Breast epithelium (tissue), 4 donors: ENCODE measurements around the gene CFAP57. TPM values are rescaled to one million over a fixed set of nuclear protein-coding genes. Genes with fewer than 3 reads are reported as not detected.

Source experiments
- DNase-seq, 2 donors: peaks; one replicate each; pipeline ENCODE4 v3.0.0-alpha.2; 2019; ENCODE audit warnings: low spot score in 2 of 2
- H3K27ac ChIP-seq, 2 donors: fragments of 200-600 bp; sonication (generic) in 1 of 2; one replicate each; pipeline ENCODE4 v1.5.1; 2016 to 2019; ENCODE audit warnings: mild to moderate bottlenecking in 1 of 2
- H3K27me3 ChIP-seq, 2 donors: fragments of 200-600 bp; sonication (generic) in 1 of 2; one replicate each; pipeline versions ENCODE4 v1.5.1 to v1.6.0; 2017 to 2019; ENCODE audit warnings: control low read depth in 1 of 2, mild to moderate bottlenecking in 1 of 2
- H3K36me3 ChIP-seq: fragments of 200-600 bp; one replicate; pipeline ENCODE4 v1.5.1; 2019
- H3K4me1 ChIP-seq, 2 donors: fragments of 200-600 bp; sonication (generic); one replicate each; pipeline ENCODE4 v1.5.1; 2016 to 2019; ENCODE audit warnings: control low read depth in 1 of 2
- H3K4me3 ChIP-seq, 3 donors: fragments of 200-600 bp; sonication (generic); 1 replicate in 2 of 3; 2 replicates in 1 of 3; pipeline ENCODE4 v1.5.1; 2016 to 2019; ENCODE audit warnings: mild to moderate bottlenecking in 3 of 3, moderate library complexity in 2 of 3
- H3K9me3 ChIP-seq, 2 donors: fragments of 200-600 bp; sonication (generic) in 1 of 2; one replicate each; pipeline ENCODE4 v1.5.1; 2016 to 2019; ENCODE audit warnings: control low read depth in 1 of 2
- POLR2A ChIP-seq: fragments of 450-650 bp; IDR thresholded peaks from one replicate; pipeline ENCODE4 v1.6.1; 2016; ENCODE audit warnings: antibody characterized with exemption, mild to moderate bottlenecking, moderate library complexity
- POLR2AphosphoS5 ChIP-seq, 3 donors: sonication (generic); formaldehyde crosslinking; IDR thresholded peaks; one replicate each; pipeline ENCODE4 v1.6.1; 2017; ENCODE audit warnings: antibody characterized with exemption in 3 of 3
- intact Hi-C: fragments of 100-400 bp; cut with DNase I; formaldehyde crosslinking; loops from one replicate; pipeline ENCODE4 v1.15.1; 2023; ENCODE audit warnings: low total_unique reads
- total RNA-seq, 3 donors: library from RNA; depleted of rRNA; stranded (reverse); fragments of >200 nt; gene quantifications; one replicate each; pipeline ENCODE4 v1.1.0, GENCODE V29; 2016
- TF ChIP-seq, protein P1 (sequence below), 3 donors: fragments of 450-650 bp; IDR thresholded peaks; one replicate each; pipeline ENCODE4 v1.5.1; 2016 to 2017; ENCODE audit warnings: antibody characterized with exemption in 3 of 3, mild to moderate bottlenecking in 3 of 3, moderate library complexity in 3 of 3

CFAP57 gene
- total RNA-seq, 3 donors from 2014 or later = 0.16 to 0.88 (median 0.66) TPM

DNA sequence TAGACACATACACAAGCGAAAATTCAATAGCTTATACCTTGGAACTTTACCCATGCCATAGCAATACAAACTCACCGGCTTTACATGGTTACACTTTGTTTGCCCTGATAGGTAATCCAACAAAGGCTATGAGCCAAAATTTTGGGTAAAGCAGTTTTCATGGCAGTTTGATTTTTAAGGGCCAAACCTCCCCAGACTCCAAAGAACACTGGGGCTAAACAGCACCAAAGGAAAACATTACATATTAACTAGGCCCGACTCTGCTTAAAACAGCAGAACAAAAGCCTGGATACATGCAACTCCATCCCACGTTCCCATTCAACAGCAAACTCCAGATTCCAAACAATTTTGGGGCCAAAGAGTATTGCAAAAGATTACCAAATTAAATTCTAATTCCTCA lies 93.3 kb downstream of the CFAP57 start:
- intact Hi-C loops = no loop called here
- no peak for DNase-seq
- Histone ChIP-seq H3K9me3 (no peaks in the 10 kb centered on the region), H3K36me3 (no peaks in the 10 kb centered on the region), H3K4me3 (no peak overlapping the region), H3K27me3 (no peaks in the 10 kb centered on the region), H3K4me1 (no peaks in the 10 kb centered on the region), H3K27ac (no peak overlapping the region)
- no peak for TF ChIP-seq POLR2AphosphoS5 (IDR thresholded peaks at IDR 0.05)
- no peak for TF ChIP-seq POLR2A
- TF ChIP-seq, protein P1, sequence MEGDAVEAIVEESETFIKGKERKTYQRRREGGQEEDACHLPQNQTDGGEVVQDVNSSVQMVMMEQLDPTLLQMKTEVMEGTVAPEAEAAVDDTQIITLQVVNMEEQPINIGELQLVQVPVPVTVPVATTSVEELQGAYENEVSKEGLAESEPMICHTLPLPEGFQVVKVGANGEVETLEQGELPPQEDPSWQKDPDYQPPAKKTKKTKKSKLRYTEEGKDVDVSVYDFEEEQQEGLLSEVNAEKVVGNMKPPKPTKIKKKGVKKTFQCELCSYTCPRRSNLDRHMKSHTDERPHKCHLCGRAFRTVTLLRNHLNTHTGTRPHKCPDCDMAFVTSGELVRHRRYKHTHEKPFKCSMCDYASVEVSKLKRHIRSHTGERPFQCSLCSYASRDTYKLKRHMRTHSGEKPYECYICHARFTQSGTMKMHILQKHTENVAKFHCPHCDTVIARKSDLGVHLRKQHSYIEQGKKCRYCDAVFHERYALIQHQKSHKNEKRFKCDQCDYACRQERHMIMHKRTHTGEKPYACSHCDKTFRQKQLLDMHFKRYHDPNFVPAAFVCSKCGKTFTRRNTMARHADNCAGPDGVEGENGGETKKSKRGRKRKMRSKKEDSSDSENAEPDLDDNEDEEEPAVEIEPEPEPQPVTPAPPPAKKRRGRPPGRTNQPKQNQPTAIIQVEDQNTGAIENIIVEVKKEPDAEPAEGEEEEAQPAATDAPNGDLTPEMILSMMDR (IDR thresholded peaks at IDR 0.05) = no peak

DNA sequence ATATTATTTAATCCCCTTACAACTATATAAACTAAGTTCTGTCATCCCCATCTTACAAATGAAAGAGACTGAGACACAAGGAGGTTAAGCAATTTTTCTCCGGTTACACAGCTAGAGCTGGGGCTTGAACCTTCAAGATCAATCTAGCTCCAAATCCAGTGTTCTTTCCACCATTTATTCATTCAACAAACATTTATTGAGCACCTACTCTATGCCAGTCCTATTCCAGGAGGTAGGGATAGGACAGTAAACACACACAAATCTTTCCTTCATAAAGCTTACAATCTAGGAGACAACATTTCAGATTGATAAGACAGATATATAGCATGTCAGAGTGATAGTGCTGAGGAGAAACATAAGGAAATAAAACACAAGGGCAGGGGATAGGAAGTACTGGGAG lies 94.8 kb downstream of the CFAP57 start:
- no peak overlapping the region for H3K27ac ChIP-seq
- H3K36me3 ChIP-seq = no peaks in the 10 kb centered on the region
- no peaks in the 10 kb centered on the region for H3K4me1 ChIP-seq
- no peak overlapping the region for H3K4me3 ChIP-seq
- TF ChIP-seq POLR2AphosphoS5 (IDR thresholded peaks at IDR 0.05) = no peak
- TF ChIP-seq, protein P1 (IDR thresholded peaks at IDR 0.05) = no peak
- TF ChIP-seq POLR2A = no peak
- DNase-seq = peak in 1 of 2 donors; percentile 7
- no peaks in the 10 kb centered on the region for H3K27me3 ChIP-seq
- intact Hi-C loops = no loop called here
- no peaks in the 10 kb centered on the region for H3K9me3 ChIP-seq

DNA sequence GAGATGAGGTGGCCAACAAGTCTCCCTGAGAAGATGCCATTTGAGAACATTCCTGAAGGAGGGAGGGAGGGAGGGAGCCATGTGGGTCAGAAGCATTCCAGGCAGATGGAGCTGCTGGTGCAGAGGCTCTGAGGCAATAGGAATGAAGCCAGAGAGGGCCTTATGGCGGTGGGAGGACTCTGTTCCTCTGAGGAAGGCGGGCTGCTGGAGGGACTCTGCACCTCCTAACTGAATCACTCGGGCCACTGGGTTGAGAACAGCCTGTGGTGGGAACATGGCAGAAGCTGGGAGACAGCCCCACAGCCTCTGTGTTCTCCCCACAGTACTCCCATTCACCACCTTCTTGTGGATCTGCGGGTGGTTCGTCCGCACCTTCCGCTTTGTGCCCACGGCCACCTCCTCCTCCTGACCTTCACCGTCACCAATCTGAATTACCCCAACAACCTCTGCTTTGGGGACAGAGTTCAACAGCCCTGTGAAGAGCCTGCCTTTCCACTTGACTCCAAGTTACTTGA lies 95.2 kb downstream of the CFAP57 start:
- TF ChIP-seq POLR2A (no peak), POLR2AphosphoS5 (IDR thresholded peaks at IDR 0.05) (no peak)
- TF ChIP-seq, protein P1 (IDR thresholded peaks at IDR 0.05) = no peak
- Histone ChIP-seq H3K27me3 (no peaks in the 10 kb centered on the region), H3K36me3 (no peaks in the 10 kb centered on the region), H3K9me3 (no peaks in the 10 kb centered on the region), H3K4me3 (no peak overlapping the region), H3K4me1 (no peaks in the 10 kb centered on the region), H3K27ac (no peak overlapping the region)
- peak in 1 of 2 donors; percentile 13 for DNase-seq
- intact Hi-C loops = no loop called here

DNA sequence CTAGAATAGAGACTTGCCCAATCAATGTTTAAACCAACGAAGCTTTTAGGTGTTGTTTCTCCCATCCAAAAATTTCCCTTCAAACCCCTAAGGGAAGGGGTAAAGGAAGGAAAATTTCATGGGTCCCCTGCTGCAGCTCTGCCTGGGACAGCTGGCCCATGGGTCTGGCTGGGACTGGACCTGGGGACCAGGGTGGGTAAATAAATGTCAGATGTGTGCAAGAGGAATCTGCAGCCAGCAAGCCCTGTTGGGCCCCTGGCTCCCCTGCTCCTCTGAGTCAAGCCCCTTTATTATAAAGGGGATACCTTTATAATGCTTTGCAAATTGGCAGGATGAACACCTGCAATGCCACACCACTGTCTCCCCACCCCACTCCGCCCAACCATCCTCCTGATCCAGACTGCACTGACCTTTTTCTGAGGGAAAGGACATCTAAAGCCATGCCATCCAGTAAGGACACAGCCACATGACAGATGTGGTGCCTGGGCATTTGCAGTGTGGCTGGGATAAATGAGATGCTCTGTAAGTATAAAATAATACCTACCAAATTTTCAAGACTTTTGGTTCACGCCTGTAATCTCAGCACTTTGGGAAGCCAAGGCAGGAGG lies 95.8 kb downstream of the CFAP57 start:
- H3K4me1 ChIP-seq = no peaks in the 10 kb centered on the region
- H3K27me3 ChIP-seq = no peaks in the 10 kb centered on the region
- H3K36me3 ChIP-seq = no peaks in the 10 kb centered on the region
- peak in 1 of 2 donors; percentile 12 for DNase-seq
- TF ChIP-seq, protein P1 (IDR thresholded peaks at IDR 0.05) = no peak
- no peak for TF ChIP-seq POLR2A
- no peak for TF ChIP-seq POLR2AphosphoS5 (IDR thresholded peaks at IDR 0.05)
- no peaks in the 10 kb centered on the region for H3K9me3 ChIP-seq
- intact Hi-C loops = no loop called here
- no peak overlapping the region for H3K4me3 ChIP-seq
- no peak overlapping the region for H3K27ac ChIP-seq

DNA sequence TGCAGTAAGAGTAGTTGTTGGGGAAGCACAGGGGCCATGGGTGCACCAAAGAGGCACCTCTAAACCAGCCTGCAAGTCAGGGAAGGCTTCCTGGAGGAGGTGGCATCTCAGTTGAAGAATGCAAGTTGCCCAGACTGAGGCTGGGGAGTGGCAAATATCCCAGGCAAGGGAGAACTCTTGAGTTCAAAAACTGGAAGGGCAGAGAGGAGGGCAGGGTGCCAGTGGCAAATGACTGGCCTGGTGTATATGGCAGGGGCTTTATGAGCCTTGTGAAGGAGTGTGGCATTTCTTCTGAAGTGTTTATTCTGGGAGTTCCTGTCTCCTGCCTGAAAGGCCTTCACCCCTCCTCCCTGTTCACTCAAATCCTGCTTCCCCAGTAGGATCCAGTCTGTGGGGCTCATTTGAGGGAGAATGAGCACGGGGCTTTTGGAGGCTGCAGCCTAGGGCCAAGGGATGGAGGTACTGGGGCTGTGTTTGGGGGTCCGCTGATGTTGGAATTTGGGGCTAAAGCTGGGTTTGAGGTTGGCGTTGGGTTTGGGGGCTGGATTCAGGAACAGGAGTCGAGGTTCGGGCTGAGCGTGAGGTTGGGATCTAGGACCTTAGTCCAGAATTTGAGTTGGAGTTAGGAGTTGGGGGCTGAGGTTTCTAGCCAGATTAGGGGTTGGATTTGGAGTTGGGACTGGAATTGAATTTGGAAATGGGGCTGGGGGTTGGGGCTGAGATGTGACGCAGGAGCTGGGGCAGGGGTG lies 97.7 kb downstream of the CFAP57 start, which contains the start of gene TMEM125:
TMEM125 (plus strand) TSS at position 357 of the 749 bp plus-strand sequence. CDS start 2,740 bp downstream, outside the sequence.
- Histone ChIP-seq H3K4me1 (no peaks in the 10 kb centered on the region), H3K9me3 (no peaks in the 10 kb centered on the region), H3K36me3 (no peaks in the 10 kb centered on the region), H3K27me3 (no peaks in the 10 kb centered on the region), H3K27ac (peak within 1 kb of the TSS; percentile 78 to 81), H3K4me3 (peak within 1 kb of the TSS in 2 of 3 donors; percentile 53 to 66)
- peak in 1 of 2 donors; percentile 48 for DNase-seq
- TF ChIP-seq, protein P1 (IDR thresholded peaks at IDR 0.05) = no peak
- TF ChIP-seq POLR2AphosphoS5 (IDR thresholded peaks at IDR 0.05) (no peak), POLR2A (no peak)
- intact Hi-C loops = no loop called here
